ENCODE results near the gene CEP162.

CEP162 gene

GRCh38 chr6:84082689-84083265 is 144.7 kb downstream of the CEP162 start:
- no peak for DNase-seq

DNA sequence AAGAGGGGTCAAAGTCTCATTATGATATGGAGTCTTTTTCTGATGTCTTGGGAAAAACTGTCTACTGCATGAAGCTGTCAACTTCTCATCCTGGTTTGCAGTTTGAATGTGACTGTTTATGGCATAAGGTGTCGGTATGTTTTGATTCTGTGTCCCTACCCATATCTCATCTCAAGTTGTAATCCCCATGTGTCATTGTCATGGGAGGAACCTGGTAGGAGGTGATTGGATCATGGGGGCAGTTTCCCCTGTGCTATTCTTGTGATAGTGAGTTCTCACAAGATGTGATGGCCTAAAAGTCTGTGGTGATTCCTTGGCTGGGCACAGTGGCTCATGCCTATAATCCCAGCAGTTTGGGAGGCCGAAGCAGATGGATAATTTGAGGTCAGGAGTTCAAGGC is 146.2 kb downstream of the CEP162 start:
- DNase-seq = no peak

DNA sequence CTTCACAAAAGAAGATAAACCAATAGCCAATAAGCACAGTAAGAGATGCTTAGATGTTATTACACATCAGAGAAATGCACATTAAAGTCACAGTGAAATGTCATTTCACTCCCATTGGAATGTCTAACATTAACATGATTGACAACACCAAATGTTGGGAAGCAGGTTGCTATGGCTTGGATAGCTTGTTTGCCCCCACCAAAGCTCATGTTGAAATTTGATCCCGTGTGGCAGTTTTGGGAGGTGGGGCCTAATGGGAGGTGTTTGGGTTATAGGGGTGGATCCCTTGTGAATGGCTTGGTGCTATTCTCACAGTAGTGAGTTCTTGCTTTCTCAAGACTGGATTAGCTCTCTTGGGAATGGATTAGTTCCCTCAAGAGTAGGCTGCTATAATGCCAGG is 149.1 kb downstream of the CEP162 start:
- no peak for DNase-seq

DNA sequence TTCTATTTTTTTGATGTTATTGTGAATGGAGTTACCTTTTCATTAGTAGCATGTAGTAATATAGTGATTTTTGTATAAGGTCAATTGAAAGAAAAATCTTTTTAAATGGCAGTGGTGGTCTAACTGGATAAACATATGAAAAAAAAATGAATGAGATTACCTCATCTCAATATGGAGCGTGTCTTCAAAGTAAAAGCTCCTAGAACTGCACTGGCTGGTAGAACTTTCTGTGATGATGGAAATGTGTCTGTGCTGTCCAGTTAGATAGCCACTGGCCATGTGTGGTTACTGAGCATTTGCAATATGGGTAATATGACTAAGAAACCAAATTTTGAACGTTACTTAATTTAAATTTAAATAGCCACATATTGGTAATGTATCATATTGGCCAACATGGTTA is 149.8 kb downstream of the CEP162 start:
- DNase-seq = no peak

DNA sequence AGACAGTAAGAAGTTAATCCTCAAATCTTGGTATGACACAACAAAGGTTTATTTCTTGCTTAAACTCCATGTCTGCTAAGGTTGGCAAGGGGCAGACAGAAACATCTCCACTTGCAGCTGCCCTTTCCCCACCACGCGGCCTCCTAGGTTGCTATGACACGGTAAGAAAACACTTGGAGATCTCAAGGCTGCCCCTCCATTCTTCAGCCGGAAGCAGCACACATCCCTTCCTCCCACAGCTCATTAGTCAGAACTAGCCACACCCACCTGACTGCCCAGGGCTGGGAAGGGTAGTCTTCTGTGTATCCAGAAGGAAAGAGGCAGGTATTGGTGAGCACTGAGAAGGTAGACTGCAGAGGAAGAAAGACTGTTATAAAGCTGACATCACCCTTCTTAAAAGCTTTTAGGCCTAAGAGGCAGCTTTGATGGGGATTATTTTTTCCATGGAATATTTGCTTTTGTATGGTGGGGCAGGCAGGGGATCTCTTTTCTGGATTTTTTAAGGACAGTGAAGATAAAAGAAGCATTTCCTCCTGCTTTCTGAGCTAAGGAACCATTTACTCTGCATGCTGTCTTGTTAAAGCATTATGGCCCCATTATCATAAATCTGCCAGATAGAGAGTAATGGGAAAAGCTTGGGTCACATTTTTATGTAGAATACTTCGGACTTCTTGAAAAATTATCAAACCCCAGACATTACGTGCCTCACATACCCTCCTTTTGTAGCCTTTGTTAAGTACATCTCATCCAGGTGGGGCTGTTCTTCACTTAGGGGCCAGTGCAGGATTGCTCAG is 152.3 kb downstream of the CEP162 start:
- DNase-seq = no peak
